Cardiac fibroblast (primary cell): ENCODE results near the gene MPPED2.
A peak's percentile ranks its signal among the peaks of the same experiment; 100 is the strongest.

Experiments
- DNase-seq, 2 donors: peaks; one replicate each; pipeline versions ENCODE4 v3.0.0 to v3.0.0-alpha.2; 2010; ENCODE audit warnings: low read depth in 2 of 2
- H3K4me3 ChIP-seq, 2 donors: replicated peaks in 1 of 2; 1 replicate in 1 of 2; 2 replicates in 1 of 2; pipeline ENCODE4 v1.5.1; 2011; ENCODE audit warnings: low read depth in 2 of 2, low read length in 2 of 2, mild to moderate bottlenecking in 2 of 2, moderate library complexity in 1 of 2
- CTCF ChIP-seq: IDR thresholded peaks from one replicate; pipeline ENCODE4 v1.5.1; 2011; ENCODE audit warnings: low read depth, mild to moderate bottlenecking, low read length, inconsistent platforms

MPPED2 gene

GRCh38 chr11:30392221-30392784 lies 193.8 kb downstream of the MPPED2 start:
- H3K4me3 ChIP-seq: no peak overlapping the region
- peak in 1 of 2 donors; percentile 3 for DNase-seq
- TF ChIP-seq CTCF: no peak

GRCh38 chr11:30388957-30389356 lies 197.2 kb downstream of the MPPED2 start:
- DNase-seq: no peak
- no peak overlapping the region for H3K4me3 ChIP-seq
- TF ChIP-seq CTCF: no peak

GRCh38 chr11:30387891-30388861 lies 198.0 kb downstream of the MPPED2 start:
- no peak for TF ChIP-seq CTCF
- DNase-seq: no peak
- no peak overlapping the region for H3K4me3 ChIP-seq

GRCh38 chr11:30381879-30382278 lies 204.3 kb downstream of the MPPED2 start:
- no peak for DNase-seq
- H3K4me3 ChIP-seq: no peak overlapping the region
- TF ChIP-seq CTCF: no peak

- no peak for TF ChIP-seq CTCF
- H3K4me3 ChIP-seq: no peak overlapping the region
- DNase-seq: no peak
These were observed 205.3 kb downstream of the MPPED2 start for GRCh38 chr11:30380846-30381245.

GRCh38 chr11:30377347-30377746 lies 208.8 kb downstream of the MPPED2 start:
- no peak overlapping the region for H3K4me3 ChIP-seq
- DNase-seq: no peak
- no peak for TF ChIP-seq CTCF
